ENCODE data around the gene ITGB1.
"Not testable (repeated sequence)": the region's sequence is repeated elsewhere in the genome, so short reads cannot be mapped to it uniquely, and the experiment has no call there.

The ITGB1 gene

GRCh38 chr10:32995066-32995622 lies 37.1 kb upstream of the ITGB1 start:
- no peak for DNase-seq (ENCODE audit: low read depth, low spot score)
- no peak for TF ChIP-seq CTCF (IDR thresholded peaks at IDR 0.05; ENCODE audit: low read depth, low read length)
- H3K4me3 ChIP-seq (ENCODE audit: low read depth, low read length), result no peak overlapping the region
- in situ Hi-C loops (cut with HindIII; ENCODE audit: low sequenced_read_pairs), result no loop called here

GRCh38 chr10:32994632-32995031 lies 36.6 kb upstream of the ITGB1 start:
- in situ Hi-C loops (cut with HindIII; ENCODE audit: low sequenced_read_pairs); H3K4me3 ChIP-seq (ENCODE audit: low read depth, low read length); DNase-seq (ENCODE audit: low read depth, low spot score): not testable (repeated sequence)

- in situ Hi-C loops (cut with HindIII; ENCODE audit: low sequenced_read_pairs); DNase-seq (ENCODE audit: low read depth, low spot score); H3K4me3 ChIP-seq (ENCODE audit: low read depth, low read length): not testable (repeated sequence)
Measured at GRCh38 chr10:32992310-32992709, 34.3 kb upstream of the ITGB1 start.

- no peak overlapping the region for H3K4me3 ChIP-seq (ENCODE audit: low read depth, low read length)
- no peak for TF ChIP-seq CTCF (IDR thresholded peaks at IDR 0.05; ENCODE audit: low read depth, low read length)
- no peak for DNase-seq (ENCODE audit: low read depth, low spot score)
- in situ Hi-C loops (cut with HindIII; ENCODE audit: low sequenced_read_pairs), result no loop called here
Measured at GRCh38 chr10:32990811-32991210, 32.8 kb upstream of the ITGB1 start.

- no peak for DNase-seq (ENCODE audit: low read depth, low spot score)
- TF ChIP-seq CTCF (IDR thresholded peaks at IDR 0.05; ENCODE audit: low read depth, low read length), result no peak
- in situ Hi-C loops (cut with HindIII; ENCODE audit: low sequenced_read_pairs), result no loop called here
- no peak overlapping the region for H3K4me3 ChIP-seq (ENCODE audit: low read depth, low read length)
Measured at GRCh38 chr10:32988604-32989003, 30.6 kb upstream of the ITGB1 start.

- no peak overlapping the region for H3K4me3 ChIP-seq (ENCODE audit: low read depth, low read length)
- in situ Hi-C loops (cut with HindIII; ENCODE audit: low sequenced_read_pairs), result no loop called here
- no peak for DNase-seq (ENCODE audit: low read depth, low spot score)
- TF ChIP-seq CTCF (IDR thresholded peaks at IDR 0.05; ENCODE audit: low read depth, low read length), result no peak
Measured at GRCh38 chr10:32987172-32987571, 29.1 kb upstream of the ITGB1 start.

GRCh38 chr10:32985775-32986350 lies 27.8 kb upstream of the ITGB1 start:
- TF ChIP-seq CTCF (IDR thresholded peaks at IDR 0.05; ENCODE audit: low read depth, low read length), result no peak
- no peak overlapping the region for H3K4me3 ChIP-seq (ENCODE audit: low read depth, low read length)
- in situ Hi-C loops (cut with HindIII; ENCODE audit: low sequenced_read_pairs), result no loop called here
- peak; percentile 90 for DNase-seq (ENCODE audit: low read depth, low spot score)

- TF ChIP-seq CTCF (IDR thresholded peaks at IDR 0.05; ENCODE audit: low read depth, low read length), result no peak
- in situ Hi-C loops (cut with HindIII; ENCODE audit: low sequenced_read_pairs), result no loop called here
- no peak for DNase-seq (ENCODE audit: low read depth, low spot score)
- H3K4me3 ChIP-seq (ENCODE audit: low read depth, low read length), result no peak overlapping the region
Measured at GRCh38 chr10:32985341-32985764, 27.3 kb upstream of the ITGB1 start.

All from astrocyte of the spinal cord (primary cell).